ENCODE results near the gene IPO8.
"Not testable (repeated sequence)": the region's sequence is repeated elsewhere in the genome, so short reads cannot be mapped to it uniquely, and the experiment has no call there.

The IPO8 gene

GRCh38 chr12:30614031-30614430 lies 81.6 kb downstream of the IPO8 start:
- TF ChIP-seq CTCF (IDR thresholded peaks at IDR 0.05; ENCODE audit: low read length) (no peak), EZH2phosphoT487 (IDR thresholded peaks at IDR 0.05; ENCODE audit: low read length) (no peak), EZH2 (optimal IDR thresholded peaks at IDR 0.05; ENCODE audit: low read depth, low read length) (no peak)
- Histone ChIP-seq H3K4me3 (ENCODE audit: low read length) (no peak overlapping the region), H3K4me1 (ENCODE audit: low read length) (no peaks in the 10 kb centered on the region), H3K79me2 (ENCODE audit: low read length) (no peaks in the 10 kb centered on the region), H4K20me1 (ENCODE audit: insufficient read depth, low read length) (no peaks in the 10 kb centered on the region), H3K9me2 (replicated peaks; ENCODE audit: insufficient read depth, low read length) (no peaks in the 10 kb centered on the region), H3K27me3 (replicated peaks; ENCODE audit: insufficient read depth, low read length) (no peaks in the 10 kb centered on the region), H3F3A (ENCODE audit: insufficient read depth, low read length) (no peaks in the 10 kb centered on the region), H3K36me3 (replicated peaks; ENCODE audit: insufficient read depth, low read length) (no peaks in the 10 kb centered on the region), H3K27ac (ENCODE audit: low read length) (no peak overlapping the region), H3K9me3 (replicated peaks; ENCODE audit: insufficient read depth, low read length) (no peaks in the 10 kb centered on the region), H2AFZ (ENCODE audit: low read length) (no peak overlapping the region), H3K9ac (ENCODE audit: low read length) (no peak overlapping the region), H3K4me2 (ENCODE audit: low read depth, low read length) (no peak overlapping the region)
- no peak for DNase-seq

DNA sequence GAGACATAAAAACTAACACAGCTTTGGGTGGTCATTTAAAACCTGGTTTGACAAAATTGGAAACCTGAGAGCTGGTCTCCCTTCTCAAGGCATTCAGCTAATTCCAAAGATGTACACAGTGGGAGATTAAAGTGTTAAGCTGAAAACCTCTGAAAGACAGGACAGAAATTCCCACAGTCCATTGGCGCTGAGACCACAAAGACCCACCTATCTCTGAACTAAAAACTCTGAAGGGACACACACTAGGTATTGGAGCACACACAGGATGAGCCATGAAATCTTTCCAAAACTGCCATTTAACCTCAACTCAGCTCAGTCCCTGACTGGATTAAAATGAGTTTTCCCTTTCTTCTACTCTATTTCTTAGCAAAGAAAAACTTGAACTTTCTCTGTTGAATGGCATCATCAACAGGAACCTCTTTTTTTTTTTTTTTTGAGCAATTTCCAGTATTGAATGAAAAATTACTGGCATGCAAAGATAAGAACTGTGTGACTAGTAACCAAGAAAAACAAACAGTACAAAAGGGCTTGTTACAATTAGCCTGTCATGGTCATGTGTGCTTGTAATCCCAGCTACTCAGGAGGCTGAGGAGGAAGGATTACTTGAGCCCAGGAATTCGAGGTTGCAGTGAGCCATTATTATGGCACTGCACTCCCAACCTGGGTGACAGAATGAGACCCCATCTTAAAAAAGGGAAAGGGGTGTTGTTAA lies 82.4 kb downstream of the IPO8 start:
- Histone ChIP-seq H3K9me3 (replicated peaks; ENCODE audit: insufficient read depth, low read length) (no peaks in the 10 kb centered on the region), H3K36me3 (replicated peaks; ENCODE audit: insufficient read depth, low read length) (no peaks in the 10 kb centered on the region), H4K20me1 (ENCODE audit: insufficient read depth, low read length) (no peaks in the 10 kb centered on the region), H3K9me2 (replicated peaks; ENCODE audit: insufficient read depth, low read length) (no peaks in the 10 kb centered on the region), H3K4me3 (ENCODE audit: low read length) (no peak overlapping the region), H3K27me3 (replicated peaks; ENCODE audit: insufficient read depth, low read length) (no peaks in the 10 kb centered on the region), H3F3A (ENCODE audit: insufficient read depth, low read length) (no peaks in the 10 kb centered on the region), H3K4me1 (ENCODE audit: low read length) (no peaks in the 10 kb centered on the region), H3K79me2 (ENCODE audit: low read length) (no peaks in the 10 kb centered on the region), H3K9ac (ENCODE audit: low read length) (no peak overlapping the region), H2AFZ (ENCODE audit: low read length) (no peak overlapping the region), H3K27ac (ENCODE audit: low read length) (no peak overlapping the region), H3K4me2 (ENCODE audit: low read depth, low read length) (no peak overlapping the region)
- no peak for TF ChIP-seq EZH2 (optimal IDR thresholded peaks at IDR 0.05; ENCODE audit: low read depth, low read length)
- TF ChIP-seq EZH2phosphoT487 (IDR thresholded peaks at IDR 0.05; ENCODE audit: low read length) = no peak
- no peak for TF ChIP-seq CTCF (IDR thresholded peaks at IDR 0.05; ENCODE audit: low read length)
- DNase-seq = no peak

DNA sequence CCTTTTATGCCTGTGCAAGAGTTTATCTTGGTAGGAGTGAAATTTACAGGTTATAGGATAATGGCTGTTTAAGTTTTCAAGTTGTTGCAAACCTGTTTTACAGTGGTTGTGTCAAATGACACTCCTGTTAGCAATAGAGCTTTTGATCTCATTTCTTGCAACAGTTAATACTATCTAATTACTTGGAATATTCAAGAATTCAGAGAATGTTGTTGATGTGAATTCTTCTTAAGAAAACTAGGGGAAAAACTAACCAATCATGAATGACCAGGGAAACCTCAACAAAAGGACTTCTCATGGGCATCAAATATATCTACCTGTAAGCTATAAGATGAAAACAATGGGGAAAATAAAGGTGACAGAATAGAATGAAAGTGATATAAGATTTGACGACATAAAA lies 85.0 kb downstream of the IPO8 start:
- DNase-seq = no peak
- Histone ChIP-seq H3F3A (ENCODE audit: insufficient read depth, low read length) (no peaks in the 10 kb centered on the region), H3K9ac (ENCODE audit: low read length) (no peak overlapping the region), H2AFZ (ENCODE audit: low read length) (no peak overlapping the region), H3K4me3 (ENCODE audit: low read length) (no peak overlapping the region), H3K79me2 (ENCODE audit: low read length) (no peaks in the 10 kb centered on the region), H3K9me3 (replicated peaks; ENCODE audit: insufficient read depth, low read length) (no peaks in the 10 kb centered on the region), H3K9me2 (replicated peaks; ENCODE audit: insufficient read depth, low read length) (no peaks in the 10 kb centered on the region), H3K27ac (ENCODE audit: low read length) (no peak overlapping the region), H4K20me1 (ENCODE audit: insufficient read depth, low read length) (no peaks in the 10 kb centered on the region), H3K4me2 (ENCODE audit: low read depth, low read length) (no peak overlapping the region), H3K4me1 (ENCODE audit: low read length) (no peaks in the 10 kb centered on the region), H3K36me3 (replicated peaks; ENCODE audit: insufficient read depth, low read length) (no peaks in the 10 kb centered on the region), H3K27me3 (replicated peaks; ENCODE audit: insufficient read depth, low read length) (no peaks in the 10 kb centered on the region)
- TF ChIP-seq CTCF (IDR thresholded peaks at IDR 0.05; ENCODE audit: low read length) (no peak), EZH2 (optimal IDR thresholded peaks at IDR 0.05; ENCODE audit: low read depth, low read length) (no peak), EZH2phosphoT487 (IDR thresholded peaks at IDR 0.05; ENCODE audit: low read length) (no peak)

GRCh38 chr12:30609819-30610218 lies 85.8 kb downstream of the IPO8 start:
- not testable (repeated sequence) for H3K4me3 ChIP-seq (ENCODE audit: low read length); H3K36me3 ChIP-seq (replicated peaks; ENCODE audit: insufficient read depth, low read length); H4K20me1 ChIP-seq (ENCODE audit: insufficient read depth, low read length); DNase-seq; H3K79me2 ChIP-seq (ENCODE audit: low read length); H3K9me3 ChIP-seq (replicated peaks; ENCODE audit: insufficient read depth, low read length); H3K4me1 ChIP-seq (ENCODE audit: low read length); H3K27ac ChIP-seq (ENCODE audit: low read length); H3K9ac ChIP-seq (ENCODE audit: low read length); H3K9me2 ChIP-seq (replicated peaks; ENCODE audit: insufficient read depth, low read length); H3K4me2 ChIP-seq (ENCODE audit: low read depth, low read length); H2AFZ ChIP-seq (ENCODE audit: low read length); H3F3A ChIP-seq (ENCODE audit: insufficient read depth, low read length); H3K27me3 ChIP-seq (replicated peaks; ENCODE audit: insufficient read depth, low read length)

GRCh38 chr12:30604302-30604701 lies 91.4 kb downstream of the IPO8 start:
- not testable (repeated sequence) for DNase-seq; H3K79me2 ChIP-seq (ENCODE audit: low read length); H3K9me2 ChIP-seq (replicated peaks; ENCODE audit: insufficient read depth, low read length); H3K9me3 ChIP-seq (replicated peaks; ENCODE audit: insufficient read depth, low read length); H3K27ac ChIP-seq (ENCODE audit: low read length); H3K4me2 ChIP-seq (ENCODE audit: low read depth, low read length); H3K4me1 ChIP-seq (ENCODE audit: low read length); H2AFZ ChIP-seq (ENCODE audit: low read length); H3K9ac ChIP-seq (ENCODE audit: low read length); H3K27me3 ChIP-seq (replicated peaks; ENCODE audit: insufficient read depth, low read length); H3K36me3 ChIP-seq (replicated peaks; ENCODE audit: insufficient read depth, low read length); H3F3A ChIP-seq (ENCODE audit: insufficient read depth, low read length); H4K20me1 ChIP-seq (ENCODE audit: insufficient read depth, low read length); H3K4me3 ChIP-seq (ENCODE audit: low read length)
